Stimulated activated memory B cell treated with anti-CD40 and anti-IgM and Interleukin-4, amounts not matched to agents 10 μg/mL and 1 μg/mL and 100 μg/mL, for 72 hours (primary cell): Measurements from ENCODE around the gene FAM13A.
"Not testable (repeated sequence)": the region's sequence is repeated elsewhere in the genome, so short reads cannot be mapped to it uniquely, and the experiment has no call there.

Source experiments
- ATAC-seq: fragments of 150-1000 bp; cut with Tn5 transposase; 2 replicates; pipeline ENCODE4 v1.10.0; 2021
- H3K27ac Mint-ChIP-seq: one replicate; pipeline ENCODE4 v1.8.0; 2022; ENCODE audit warnings: mild to moderate bottlenecking, mixed read lengths
- H3K27me3 Mint-ChIP-seq: one replicate; pipeline ENCODE4 v1.8.0; 2022; ENCODE audit warnings: mixed read lengths
- H3K36me3 Mint-ChIP-seq: one replicate; pipeline ENCODE4 v1.8.0; 2022; ENCODE audit warnings: mixed read lengths
- H3K4me1 Mint-ChIP-seq: one replicate; pipeline ENCODE4 v1.8.0; 2022; ENCODE audit warnings: mixed read lengths
- H3K4me3 Mint-ChIP-seq: one replicate; pipeline ENCODE4 v1.8.0; 2022; ENCODE audit warnings: mild to moderate bottlenecking, moderate library complexity, mixed read lengths
- H3K9me3 Mint-ChIP-seq: one replicate; pipeline ENCODE4 v1.8.0; 2022; ENCODE audit warnings: mixed read lengths

Gene FAM13A

GRCh38 chr4:88928852-88929251, 128.1 kb downstream of the FAM13A start:
- no peaks in the 10 kb centered on the region for H3K9me3 Mint-ChIP-seq
- peaks cover 6% of the 10 kb centered on the region for H3K4me1 Mint-ChIP-seq
- H3K27ac Mint-ChIP-seq, result no peak overlapping the region
- ATAC-seq, result no peak
- no peak overlapping the region for H3K4me3 Mint-ChIP-seq
- H3K36me3 Mint-ChIP-seq, result no peaks in the 10 kb centered on the region
- peaks cover 9% of the 10 kb centered on the region for H3K27me3 Mint-ChIP-seq

- Mint-ChIP-seq H3K9me3 (no peaks in the 10 kb centered on the region), H3K27me3 (peaks cover 9% of the 10 kb centered on the region), H3K4me3 (no peak overlapping the region), H3K4me1 (peaks cover 6% of the 10 kb centered on the region), H3K27ac (no peak overlapping the region), H3K36me3 (no peaks in the 10 kb centered on the region)
- ATAC-seq, result no peak
Measured at GRCh38 chr4:88927420-88927819, 129.6 kb downstream of the FAM13A start.

GRCh38 chr4:88919056-88919455, 137.9 kb downstream of the FAM13A start:
- Mint-ChIP-seq H3K27me3 (peaks cover 17% of the 10 kb centered on the region), H3K4me1 (no peaks in the 10 kb centered on the region), H3K4me3 (no peak overlapping the region), H3K27ac (no peak overlapping the region), H3K36me3 (no peaks in the 10 kb centered on the region), H3K9me3 (no peaks in the 10 kb centered on the region)
- ATAC-seq, result no peak

- not testable (repeated sequence) for H3K4me3 Mint-ChIP-seq, H3K4me1 Mint-ChIP-seq, H3K9me3 Mint-ChIP-seq, H3K27ac Mint-ChIP-seq, ATAC-seq, H3K36me3 Mint-ChIP-seq
- H3K27me3 Mint-ChIP-seq, result peaks cover 17% of the 10 kb centered on the region
Measured at GRCh38 chr4:88913181-88913580, 143.8 kb downstream of the FAM13A start.

- H3K4me1 Mint-ChIP-seq, result no peaks in the 10 kb centered on the region
- H3K27ac Mint-ChIP-seq, result no peak overlapping the region
- H3K27me3 Mint-ChIP-seq, result peaks cover 3% of the 10 kb centered on the region
- H3K36me3 Mint-ChIP-seq, result no peaks in the 10 kb centered on the region
- ATAC-seq, result no peak
- H3K9me3 Mint-ChIP-seq, result no peaks in the 10 kb centered on the region
- H3K4me3 Mint-ChIP-seq, result no peak overlapping the region
Measured at GRCh38 chr4:88911246-88912212, 145.5 kb downstream of the FAM13A start.

GRCh38 chr4:88910101-88910500, 146.9 kb downstream of the FAM13A start:
- Mint-ChIP-seq H3K27me3 (no peaks in the 10 kb centered on the region), H3K27ac (no peak overlapping the region), H3K4me3 (no peak overlapping the region), H3K36me3 (no peaks in the 10 kb centered on the region), H3K9me3 (no peaks in the 10 kb centered on the region), H3K4me1 (no peaks in the 10 kb centered on the region)
- ATAC-seq, result no peak

GRCh38 chr4:88908521-88908920, 148.5 kb downstream of the FAM13A start:
- Mint-ChIP-seq H3K27me3 (no peaks in the 10 kb centered on the region), H3K4me3 (no peak overlapping the region), H3K27ac (no peak overlapping the region), H3K4me1 (no peaks in the 10 kb centered on the region), H3K36me3 (no peaks in the 10 kb centered on the region), H3K9me3 (peaks cover 3% of the 10 kb centered on the region)
- ATAC-seq, result no peak

GRCh38 chr4:88908003-88908402, 149.0 kb downstream of the FAM13A start:
- H3K4me1 Mint-ChIP-seq, result no peaks in the 10 kb centered on the region
- H3K27me3 Mint-ChIP-seq, result no peaks in the 10 kb centered on the region
- H3K4me3 Mint-ChIP-seq, result no peak overlapping the region
- no peaks in the 10 kb centered on the region for H3K36me3 Mint-ChIP-seq
- H3K9me3 Mint-ChIP-seq, result peaks cover 5% of the 10 kb centered on the region
- ATAC-seq, result no peak
- H3K27ac Mint-ChIP-seq, result no peak overlapping the region

GRCh38 chr4:88907478-88907877, 149.5 kb downstream of the FAM13A start:
- Mint-ChIP-seq H3K27ac (no peak overlapping the region), H3K27me3 (no peaks in the 10 kb centered on the region), H3K9me3 (peaks cover 10% of the 10 kb centered on the region), H3K4me1 (no peaks in the 10 kb centered on the region), H3K4me3 (no peak overlapping the region), H3K36me3 (no peaks in the 10 kb centered on the region)
- no peak for ATAC-seq

GRCh38 chr4:88904240-88904639, 152.7 kb downstream of the FAM13A start:
- not testable (repeated sequence) for H3K36me3 Mint-ChIP-seq, H3K4me3 Mint-ChIP-seq, H3K27ac Mint-ChIP-seq, H3K4me1 Mint-ChIP-seq, H3K27me3 Mint-ChIP-seq, ATAC-seq
- H3K9me3 Mint-ChIP-seq, result peaks cover 20% of the 10 kb centered on the region

- Mint-ChIP-seq H3K4me3 (no peak overlapping the region), H3K9me3 (peaks cover 23% of the 10 kb centered on the region), H3K27me3 (no peaks in the 10 kb centered on the region), H3K36me3 (no peaks in the 10 kb centered on the region), H3K4me1 (no peaks in the 10 kb centered on the region), H3K27ac (no peak overlapping the region)
- no peak for ATAC-seq
Measured at GRCh38 chr4:88900432-88900831, 156.6 kb downstream of the FAM13A start.

GRCh38 chr4:88897752-88898151, 159.2 kb downstream of the FAM13A start:
- Mint-ChIP-seq H3K9me3 (peaks cover 16% of the 10 kb centered on the region), H3K4me1 (no peaks in the 10 kb centered on the region), H3K36me3 (no peaks in the 10 kb centered on the region), H3K27ac (no peak overlapping the region), H3K27me3 (no peaks in the 10 kb centered on the region), H3K4me3 (no peak overlapping the region)
- no peak for ATAC-seq

- Mint-ChIP-seq H3K27ac (no peak overlapping the region), H3K4me3 (no peak overlapping the region), H3K27me3 (no peaks in the 10 kb centered on the region), H3K36me3 (no peaks in the 10 kb centered on the region), H3K4me1 (no peaks in the 10 kb centered on the region), H3K9me3 (peaks cover 14% of the 10 kb centered on the region)
- no peak for ATAC-seq
Measured at GRCh38 chr4:88897180-88897579, 159.8 kb downstream of the FAM13A start.

GRCh38 chr4:88893961-88894360, 163.0 kb downstream of the FAM13A start:
- no peaks in the 10 kb centered on the region for H3K36me3 Mint-ChIP-seq
- no peaks in the 10 kb centered on the region for H3K4me1 Mint-ChIP-seq
- ATAC-seq, result no peak
- no peaks in the 10 kb centered on the region for H3K9me3 Mint-ChIP-seq
- H3K27me3 Mint-ChIP-seq, result no peaks in the 10 kb centered on the region
- H3K27ac Mint-ChIP-seq, result no peak overlapping the region
- no peak overlapping the region for H3K4me3 Mint-ChIP-seq

- no peaks in the 10 kb centered on the region for H3K9me3 Mint-ChIP-seq
- no peaks in the 10 kb centered on the region for H3K36me3 Mint-ChIP-seq
- no peak for ATAC-seq
- no peak overlapping the region for H3K27ac Mint-ChIP-seq
- no peaks in the 10 kb centered on the region for H3K4me1 Mint-ChIP-seq
- no peaks in the 10 kb centered on the region for H3K27me3 Mint-ChIP-seq
- no peak overlapping the region for H3K4me3 Mint-ChIP-seq
Measured at GRCh38 chr4:88892646-88893045, 164.3 kb downstream of the FAM13A start.

- Mint-ChIP-seq H3K27me3 (no peaks in the 10 kb centered on the region), H3K36me3 (no peaks in the 10 kb centered on the region), H3K4me3 (no peak overlapping the region), H3K9me3 (no peaks in the 10 kb centered on the region), H3K4me1 (no peaks in the 10 kb centered on the region), H3K27ac (no peak overlapping the region)
- no peak for ATAC-seq
Measured at GRCh38 chr4:88891636-88892035, 165.3 kb downstream of the FAM13A start.
